Keratinocyte (primary cell): ENCODE data around the gene SHISA2.

Experiments
- EZH2 ChIP-seq: IDR thresholded peaks from one replicate; pipeline ENCODE4 v1.6.1; 2012; ENCODE audit warnings: inconsistent platforms, mild to moderate bottlenecking, low read length, moderate library complexity
- TF ChIP-seq, protein P1 (sequence below), 3 experiments: IDR thresholded peaks in 1 of 3; conservative IDR thresholded peaks in 1 of 3; optimal IDR thresholded peaks in 1 of 3; 2 replicates in 2 of 3; 3 replicates in 1 of 3; pipeline versions ENCODE3 to v1.5.1; 2011; ENCODE audit warnings: low read length in 3 of 3, mild to moderate bottlenecking in 3 of 3, moderate library complexity in 2 of 3, control low read depth in 1 of 3, inconsistent platforms in 1 of 3; ENCODE audit not compliant: insufficient read depth in 2 of 3; ENCODE audit errors: extremely low read depth in 1 of 3

- TF ChIP-seq, protein P1, sequence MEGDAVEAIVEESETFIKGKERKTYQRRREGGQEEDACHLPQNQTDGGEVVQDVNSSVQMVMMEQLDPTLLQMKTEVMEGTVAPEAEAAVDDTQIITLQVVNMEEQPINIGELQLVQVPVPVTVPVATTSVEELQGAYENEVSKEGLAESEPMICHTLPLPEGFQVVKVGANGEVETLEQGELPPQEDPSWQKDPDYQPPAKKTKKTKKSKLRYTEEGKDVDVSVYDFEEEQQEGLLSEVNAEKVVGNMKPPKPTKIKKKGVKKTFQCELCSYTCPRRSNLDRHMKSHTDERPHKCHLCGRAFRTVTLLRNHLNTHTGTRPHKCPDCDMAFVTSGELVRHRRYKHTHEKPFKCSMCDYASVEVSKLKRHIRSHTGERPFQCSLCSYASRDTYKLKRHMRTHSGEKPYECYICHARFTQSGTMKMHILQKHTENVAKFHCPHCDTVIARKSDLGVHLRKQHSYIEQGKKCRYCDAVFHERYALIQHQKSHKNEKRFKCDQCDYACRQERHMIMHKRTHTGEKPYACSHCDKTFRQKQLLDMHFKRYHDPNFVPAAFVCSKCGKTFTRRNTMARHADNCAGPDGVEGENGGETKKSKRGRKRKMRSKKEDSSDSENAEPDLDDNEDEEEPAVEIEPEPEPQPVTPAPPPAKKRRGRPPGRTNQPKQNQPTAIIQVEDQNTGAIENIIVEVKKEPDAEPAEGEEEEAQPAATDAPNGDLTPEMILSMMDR (optimal IDR thresholded peaks at IDR 0.05 in 1 of 3, IDR thresholded peaks at IDR 0.05 in 1 of 3, conservative IDR thresholded peaks at IDR 0.05 in 1 of 3; ENCODE audit: extremely low read depth in 1 of 3, insufficient read depth in 2 of 3, low read length in 3 of 3): no peak
- no peak for TF ChIP-seq EZH2
Measured at GRCh38 chr13:26061256-26061655, 9.4 kb upstream of the SHISA2 start.
